Astrocyte (in vitro differentiated cells and primary cell): ENCODE measurements around the gene HSF2BP. TPM values are rescaled to one million over a fixed set of nuclear protein-coding genes. Genes with fewer than 3 reads are reported as not detected.

Experiments used
- DNase-seq: peaks from one replicate; pipeline ENCODE4 v3.0.0-alpha.2; 2010; ENCODE audit warnings: low read depth
- FAIRE-seq: peaks from 2 replicates; lab custom pipeline; 2011; peaks lifted over from hg19 to GRCh38; lab: Jason Lieb, UNC
- H2AFZ ChIP-seq: 2 replicates; pipeline ENCODE4 v1.6.0; 2012; ENCODE audit warnings: low read depth, low read length, inconsistent platforms
- H3K27ac ChIP-seq: 2 replicates; pipeline ENCODE4 v1.5.1; 2011; ENCODE audit warnings: low read depth, low read length, inconsistent platforms
- H3K27me3 ChIP-seq: 2 replicates; pipeline ENCODE4 v1.6.0; 2011; ENCODE audit warnings: low read length, inconsistent platforms; ENCODE audit not compliant: insufficient read depth
- H3K36me3 ChIP-seq: 2 replicates; pipeline ENCODE4 v1.5.1; 2011; ENCODE audit warnings: low read length, inconsistent platforms; ENCODE audit not compliant: insufficient read depth
- H3K4me1 ChIP-seq: 2 replicates; pipeline ENCODE4 v1.5.1; 2011; ENCODE audit warnings: low read length, inconsistent platforms; ENCODE audit not compliant: insufficient read depth
- H3K4me2 ChIP-seq: 2 replicates; pipeline ENCODE4 v1.6.0; 2012; ENCODE audit warnings: low read length, inconsistent platforms
- H3K4me3 ChIP-seq: 2 replicates; pipeline ENCODE4 v1.5.1; 2011; ENCODE audit warnings: low read depth, mild to moderate bottlenecking, low read length, inconsistent platforms; ENCODE audit not compliant: insufficient read depth
- H3K79me2 ChIP-seq: 2 replicates; pipeline ENCODE4 v1.6.0; 2012; ENCODE audit warnings: mild to moderate bottlenecking, low read length, inconsistent platforms; ENCODE audit not compliant: insufficient read depth
- H3K9ac ChIP-seq: 2 replicates; pipeline ENCODE4 v1.6.0; 2012; ENCODE audit warnings: mild to moderate bottlenecking, low read length, inconsistent platforms
- H3K9me3 ChIP-seq: 2 replicates; pipeline ENCODE4 v1.5.1; 2012; ENCODE audit warnings: low read depth, mild to moderate bottlenecking, low read length, inconsistent platforms; ENCODE audit not compliant: insufficient read depth
- H4K20me1 ChIP-seq: 2 replicates; pipeline ENCODE4 v1.6.0; 2012; ENCODE audit warnings: low read length, inconsistent platforms; ENCODE audit not compliant: insufficient read depth
- H3K27ac Mint-ChIP-seq: one replicate; pipeline ENCODE4 v1.8.0; 2021; ENCODE audit warnings: mild to moderate bottlenecking, mixed read lengths; ENCODE audit not compliant: unreplicated experiment
- H3K27me3 Mint-ChIP-seq: one replicate; pipeline ENCODE4 v1.8.0; 2021; ENCODE audit warnings: low read depth, mixed read lengths; ENCODE audit not compliant: unreplicated experiment
- H3K36me3 Mint-ChIP-seq: one replicate; pipeline ENCODE4 v1.8.0; 2021; ENCODE audit warnings: low read depth, mixed read lengths; ENCODE audit not compliant: unreplicated experiment
- H3K4me1 Mint-ChIP-seq: one replicate; pipeline ENCODE4 v1.8.0; 2021; ENCODE audit warnings: low read depth, mixed read lengths; ENCODE audit not compliant: unreplicated experiment
- H3K4me3 Mint-ChIP-seq: one replicate; pipeline ENCODE4 v1.8.0; 2021; ENCODE audit warnings: mild to moderate bottlenecking, moderate library complexity, mixed read lengths; ENCODE audit not compliant: unreplicated experiment
- H3K9me3 Mint-ChIP-seq: one replicate; pipeline ENCODE4 v1.8.0; 2021; ENCODE audit warnings: mild to moderate bottlenecking, mixed read lengths; ENCODE audit not compliant: unreplicated experiment
- EZH2 ChIP-seq: IDR thresholded peaks from 2 replicates; pipeline ENCODE4 v1.6.1; 2012; ENCODE audit warnings: mild to moderate bottlenecking, low read length, inconsistent platforms; ENCODE audit not compliant: insufficient read depth
- total RNA-seq: library from RNA; stranded (reverse); gene quantifications from 2 replicates; pipeline ENCODE4 v1.2.1, GENCODE V29; 2021
- TF ChIP-seq, protein P1 (sequence below): IDR thresholded peaks from 2 replicates; pipeline ENCODE4 v1.5.1; 2011; ENCODE audit warnings: low read depth, mild to moderate bottlenecking, inconsistent platforms, low read length, moderate library complexity; ENCODE audit not compliant: insufficient read depth

The HSF2BP gene
- total RNA-seq, 1 donor from 2014 or later, result 3.2 TPM

DNA sequence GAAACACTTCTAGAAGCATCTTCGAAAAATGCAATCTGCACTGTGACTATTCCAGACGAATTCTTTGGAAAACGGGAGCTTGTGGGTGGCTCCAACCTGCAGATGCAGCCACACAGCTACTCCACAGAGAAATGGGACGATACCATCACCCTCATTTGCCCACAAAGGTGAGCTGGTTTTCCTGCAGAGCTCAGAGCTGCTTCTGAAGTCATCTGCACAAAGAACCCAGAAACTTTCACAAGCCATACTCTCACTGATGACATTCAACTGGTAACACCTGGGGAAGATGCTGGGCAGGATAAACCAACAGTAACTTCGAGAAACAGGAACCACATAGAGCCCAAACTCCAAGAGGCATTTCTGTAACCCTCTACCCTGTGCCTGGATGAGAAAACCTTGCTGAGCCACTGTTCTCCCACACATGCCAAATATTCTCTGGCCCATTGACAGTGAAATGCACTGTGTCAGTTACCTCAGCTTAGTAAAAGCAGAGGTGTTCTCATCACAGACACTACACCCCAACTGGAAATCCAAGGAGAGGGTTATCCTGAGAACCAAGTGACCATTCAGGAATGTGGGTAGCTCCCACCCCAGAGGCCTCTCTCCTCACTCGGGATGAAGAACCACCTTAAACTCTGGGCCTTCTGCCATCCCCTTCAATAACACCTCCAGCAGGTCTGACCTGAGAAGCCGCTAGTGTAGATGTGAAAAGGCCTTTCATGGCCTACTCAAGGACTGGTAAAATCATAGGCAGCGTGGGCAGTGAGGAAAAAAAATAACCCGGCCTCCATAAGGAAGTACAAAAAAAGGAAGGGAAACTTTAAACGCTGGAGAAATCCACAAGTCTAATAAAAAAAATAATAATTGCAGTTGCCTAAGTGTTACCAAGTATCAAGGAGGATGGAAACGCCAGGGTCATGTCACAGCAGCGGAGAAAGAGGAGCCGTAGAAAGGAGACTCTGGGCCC, 56.7 kb downstream of the HSF2BP start:
- no peak overlapping the region for H3K4me3 Mint-ChIP-seq
- Histone ChIP-seq H3K4me2 (no peak overlapping the region), H3K79me2 (no peaks in the 10 kb centered on the region), H3K4me3 (no peak overlapping the region), H3K27me3 (no peaks in the 10 kb centered on the region), H3K9me3 (no peaks in the 10 kb centered on the region), H3K27ac (peak overlapping the region; percentile 29), H3K36me3 (no peaks in the 10 kb centered on the region), H4K20me1 (no peaks in the 10 kb centered on the region), H3K4me1 (peaks cover 52% of the 10 kb centered on the region), H3K9ac (no peak overlapping the region), H2AFZ (no peak overlapping the region)
- DNase-seq (no peak), FAIRE-seq (no peak)
- H3K36me3 Mint-ChIP-seq, result no peaks in the 10 kb centered on the region
- H3K4me1 Mint-ChIP-seq, result peaks cover 49% of the 10 kb centered on the region
- TF ChIP-seq, protein P1, sequence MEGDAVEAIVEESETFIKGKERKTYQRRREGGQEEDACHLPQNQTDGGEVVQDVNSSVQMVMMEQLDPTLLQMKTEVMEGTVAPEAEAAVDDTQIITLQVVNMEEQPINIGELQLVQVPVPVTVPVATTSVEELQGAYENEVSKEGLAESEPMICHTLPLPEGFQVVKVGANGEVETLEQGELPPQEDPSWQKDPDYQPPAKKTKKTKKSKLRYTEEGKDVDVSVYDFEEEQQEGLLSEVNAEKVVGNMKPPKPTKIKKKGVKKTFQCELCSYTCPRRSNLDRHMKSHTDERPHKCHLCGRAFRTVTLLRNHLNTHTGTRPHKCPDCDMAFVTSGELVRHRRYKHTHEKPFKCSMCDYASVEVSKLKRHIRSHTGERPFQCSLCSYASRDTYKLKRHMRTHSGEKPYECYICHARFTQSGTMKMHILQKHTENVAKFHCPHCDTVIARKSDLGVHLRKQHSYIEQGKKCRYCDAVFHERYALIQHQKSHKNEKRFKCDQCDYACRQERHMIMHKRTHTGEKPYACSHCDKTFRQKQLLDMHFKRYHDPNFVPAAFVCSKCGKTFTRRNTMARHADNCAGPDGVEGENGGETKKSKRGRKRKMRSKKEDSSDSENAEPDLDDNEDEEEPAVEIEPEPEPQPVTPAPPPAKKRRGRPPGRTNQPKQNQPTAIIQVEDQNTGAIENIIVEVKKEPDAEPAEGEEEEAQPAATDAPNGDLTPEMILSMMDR, result no peak
- TF ChIP-seq EZH2, result no peak
- no peaks in the 10 kb centered on the region for H3K27me3 Mint-ChIP-seq
- H3K9me3 Mint-ChIP-seq, result peaks cover 2% of the 10 kb centered on the region
- H3K27ac Mint-ChIP-seq, result no peak overlapping the region

DNA sequence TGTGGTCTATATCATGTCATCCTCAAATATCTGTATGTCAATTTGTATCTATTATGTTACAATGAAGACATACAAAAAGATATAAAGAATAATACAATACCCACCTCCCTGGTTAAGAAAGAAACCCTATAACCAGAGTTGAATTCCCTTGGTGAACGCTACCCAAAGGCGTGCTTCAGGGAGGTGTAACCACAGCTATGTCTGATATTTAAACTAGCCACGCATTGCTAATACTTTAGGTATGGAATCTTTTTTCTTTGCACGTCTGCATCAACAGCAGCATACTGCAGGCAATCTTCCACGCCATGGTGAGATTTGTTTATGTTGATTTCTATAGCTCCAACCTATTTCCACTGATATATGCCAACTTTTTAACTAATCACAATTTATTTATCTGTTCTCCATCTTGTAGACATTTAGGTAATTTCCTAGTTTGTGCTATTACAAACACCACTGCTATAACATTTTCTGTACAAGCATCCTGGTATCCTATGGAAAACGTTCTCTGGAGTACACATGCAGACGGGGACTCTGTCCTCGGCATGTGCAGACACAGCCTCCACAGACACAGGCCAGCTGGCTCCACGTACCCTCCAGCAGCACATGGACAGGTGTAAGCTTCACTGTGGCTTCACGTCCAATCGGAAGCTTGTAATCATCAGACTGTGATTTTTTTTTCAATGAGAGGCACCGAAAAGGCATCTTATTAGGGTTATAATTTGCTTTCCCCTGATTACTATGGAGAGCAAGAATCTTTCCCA, 58.5 kb downstream of the HSF2BP start:
- peak overlapping the region; percentile 93 for H3K27ac ChIP-seq
- no peaks in the 10 kb centered on the region for H3K9me3 ChIP-seq
- peak overlapping the region; percentile 61 for H3K4me2 ChIP-seq
- H4K20me1 ChIP-seq, result no peaks in the 10 kb centered on the region
- H3K27me3 Mint-ChIP-seq, result no peaks in the 10 kb centered on the region
- no peak for TF ChIP-seq EZH2
- TF ChIP-seq, protein P1, result no peak
- peak overlapping the region; percentile 74 for H3K9ac ChIP-seq
- H3K4me1 Mint-ChIP-seq, result peaks cover 54% of the 10 kb centered on the region
- no peaks in the 10 kb centered on the region for H3K36me3 ChIP-seq
- peaks cover 59% of the 10 kb centered on the region for H3K4me1 ChIP-seq
- H3K4me3 Mint-ChIP-seq, result peak overlapping the region; percentile 41
- no peak overlapping the region for H3K4me3 ChIP-seq
- FAIRE-seq, result peak; percentile 81
- H3K27ac Mint-ChIP-seq, result no peak overlapping the region
- DNase-seq, result peak; percentile 98
- H3K27me3 ChIP-seq, result no peaks in the 10 kb centered on the region
- H3K79me2 ChIP-seq, result no peaks in the 10 kb centered on the region
- no peak overlapping the region for H2AFZ ChIP-seq
- no peaks in the 10 kb centered on the region for H3K9me3 Mint-ChIP-seq
- H3K36me3 Mint-ChIP-seq, result no peaks in the 10 kb centered on the region
